GM21360 (cell line): ENCODE data around the gene S100A16.

Source experiments
- ATAC-seq: cut with Tn5 transposase; IDR thresholded peaks from one replicate; pipeline ENCODE4 v1.9.1; 2021; ENCODE audit warnings: mild to moderate bottlenecking, moderate library complexity; ENCODE audit not compliant: unreplicated experiment

The S100A16 gene

DNA sequence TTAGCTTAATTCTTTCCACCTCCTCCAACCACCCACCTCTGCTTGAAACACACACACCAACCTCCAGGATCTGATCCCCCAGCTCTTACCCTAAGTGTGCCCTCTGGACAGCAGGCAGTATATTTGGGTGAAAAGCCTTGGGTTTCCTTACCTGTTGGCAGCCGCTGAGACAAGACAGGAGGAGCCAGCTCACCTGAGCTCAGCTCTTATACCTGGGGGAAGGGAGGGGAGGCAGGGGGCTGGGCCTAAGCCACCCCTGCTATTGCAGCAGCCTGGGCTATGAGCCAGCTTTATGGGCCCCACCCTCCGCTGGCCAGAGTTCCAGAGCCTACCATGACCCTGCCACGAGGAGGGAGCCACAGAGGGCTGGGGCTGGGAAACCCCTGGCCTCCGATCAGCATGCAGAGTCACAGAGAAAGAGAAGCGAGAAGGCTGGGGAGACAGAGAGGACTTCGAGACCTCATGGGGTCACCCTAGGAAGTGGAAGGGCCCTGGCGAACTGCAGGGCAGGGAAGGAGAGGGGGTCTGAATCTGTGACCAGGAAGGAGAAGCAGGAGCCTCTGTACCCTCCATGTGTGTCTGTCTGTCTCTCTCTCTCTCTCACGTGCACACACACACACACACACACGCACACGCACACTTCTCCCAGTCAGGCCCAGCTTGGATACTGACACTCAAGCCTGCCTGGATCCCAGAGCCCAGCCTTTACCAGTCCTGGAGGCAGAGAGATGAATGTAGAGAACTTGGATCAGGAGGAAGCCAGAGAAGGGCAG is 3.4 kb upstream of the S100A16 start, which contains the start of gene S100A14:
Gene S100A14, minus strand, starts transcription at position 182 of the 773 bp plus-strand sequence. CDS start 467 bp downstream, outside the sequence.
- no peak for ATAC-seq

DNA sequence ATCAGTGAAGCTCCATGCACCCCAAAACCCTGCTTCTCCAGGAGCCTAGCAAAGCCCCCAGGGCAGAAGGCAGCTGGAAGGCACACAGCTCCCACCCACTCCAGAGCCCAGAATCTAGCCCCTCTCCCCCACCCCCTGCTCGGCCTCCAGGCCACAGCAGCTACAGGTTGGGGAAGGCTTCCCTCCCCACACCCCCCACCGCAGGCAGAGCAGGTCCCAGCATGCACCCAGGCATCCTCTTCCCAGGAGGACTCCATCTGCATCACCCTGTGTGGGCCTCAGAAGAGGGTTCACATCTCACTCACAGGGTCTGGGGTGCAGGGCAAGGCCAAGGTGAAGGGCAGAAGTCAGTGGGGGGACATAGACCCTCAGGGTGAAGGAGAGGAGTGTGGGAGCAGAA is 2.5 kb upstream of the S100A16 start:
- ATAC-seq = no peak

DNA sequence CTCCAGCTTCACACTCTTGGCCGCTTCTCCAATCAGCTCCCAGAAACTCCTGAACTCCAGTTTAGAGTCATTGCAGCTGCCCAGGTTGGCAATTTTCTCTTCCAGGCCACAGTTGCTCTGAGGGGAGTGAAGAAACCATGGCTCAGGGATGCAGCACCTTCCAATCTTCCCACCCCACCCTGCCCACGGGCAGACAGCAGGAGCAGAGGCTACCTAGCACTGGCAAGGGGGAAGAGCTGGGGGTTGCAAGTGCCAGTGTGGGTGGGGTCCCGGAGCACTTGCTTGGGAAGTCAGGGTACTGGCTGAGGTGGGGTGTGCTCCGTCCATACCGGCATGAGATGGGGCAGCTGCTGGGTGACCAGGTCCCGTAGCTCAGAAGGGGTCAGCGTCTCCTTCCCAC is 2.0 kb upstream of the S100A16 start:
- ATAC-seq = no peak

DNA sequence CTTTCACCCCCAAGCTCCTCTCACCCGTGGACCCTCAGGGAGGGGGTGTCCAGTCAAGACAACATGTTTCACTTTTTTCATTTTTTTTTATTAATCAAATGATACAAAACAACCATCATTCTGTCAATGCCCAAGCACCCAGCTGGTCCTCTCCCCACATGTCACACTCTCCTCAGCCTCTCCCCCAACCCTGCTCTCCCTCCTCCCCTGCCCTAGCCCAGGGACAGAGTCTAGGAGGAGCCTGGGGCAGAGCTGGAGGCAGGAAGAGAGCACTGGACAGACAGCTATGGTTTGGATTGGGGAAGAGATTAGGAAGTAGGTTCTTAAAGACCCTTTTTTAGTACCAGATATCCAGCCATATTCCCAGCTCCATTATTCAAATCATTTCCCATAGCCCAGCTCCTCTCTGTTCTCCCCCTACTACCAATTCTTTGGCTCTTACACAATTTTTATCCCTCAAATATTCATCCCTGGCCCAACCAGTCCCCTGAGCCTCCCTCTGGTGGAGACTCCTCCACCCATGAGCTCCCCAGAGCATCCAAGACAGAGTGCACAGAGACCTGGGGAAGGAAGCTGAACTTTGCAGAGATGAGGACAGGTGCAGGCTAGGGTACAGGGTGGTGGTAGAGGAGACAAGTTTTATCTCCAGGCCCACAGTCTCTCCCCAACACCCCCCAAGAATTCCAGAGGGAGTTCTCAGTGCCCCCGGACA is 1.4 kb upstream of the S100A16 start:
- no peak for ATAC-seq

DNA sequence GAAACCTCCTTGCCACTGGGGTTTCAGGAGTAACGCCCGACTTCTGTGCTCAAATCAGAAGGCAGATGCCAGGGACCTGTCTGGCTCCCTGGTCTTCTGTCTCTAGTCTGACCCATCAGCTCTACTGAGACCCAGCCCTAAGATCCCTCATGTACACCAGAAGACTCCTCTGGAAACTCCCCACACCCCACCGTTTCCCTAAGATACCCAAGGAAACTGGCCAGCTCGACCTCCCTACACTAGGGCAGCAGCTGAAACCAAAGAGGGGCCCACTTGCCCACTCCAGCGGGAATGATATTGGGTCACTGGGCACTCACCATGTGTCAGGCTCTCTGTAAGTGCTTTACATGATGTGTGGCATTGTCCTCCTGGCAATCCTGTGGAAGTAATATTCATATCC is 469 bp upstream of the S100A16 start:
- ATAC-seq = no peak

DNA sequence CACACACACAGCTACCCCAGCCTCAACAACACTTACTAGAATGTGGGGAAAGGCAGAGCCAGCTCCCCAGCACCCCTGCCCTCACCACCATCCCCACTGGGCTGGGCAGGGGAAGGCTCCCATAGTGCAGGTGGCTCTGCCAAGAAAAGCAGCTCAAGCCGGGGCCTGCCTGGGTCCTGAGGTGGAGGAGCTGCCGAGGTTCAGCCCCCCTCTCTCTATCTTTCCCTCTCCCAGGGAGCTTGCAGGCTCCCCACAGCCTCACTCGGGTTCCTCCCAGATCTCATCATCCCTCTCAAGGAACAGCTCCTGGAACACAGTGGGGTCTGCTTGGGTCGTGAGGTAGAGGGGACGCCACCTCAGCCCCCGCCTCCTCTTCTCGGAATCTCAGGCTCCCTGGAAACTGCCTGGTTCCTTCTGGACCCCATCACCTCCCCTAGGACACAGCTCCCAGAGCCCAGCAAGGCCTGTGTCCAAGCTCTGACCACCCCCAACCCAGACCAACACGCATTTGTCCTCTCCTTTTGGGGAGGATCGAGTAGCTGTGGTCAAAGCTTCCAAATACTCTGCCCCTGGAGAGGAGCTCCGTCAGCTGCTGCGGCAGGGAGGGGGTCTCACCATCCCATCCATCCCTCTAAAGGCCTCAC is 704 bp downstream of the S100A16 start:
- ATAC-seq = no peak

DNA sequence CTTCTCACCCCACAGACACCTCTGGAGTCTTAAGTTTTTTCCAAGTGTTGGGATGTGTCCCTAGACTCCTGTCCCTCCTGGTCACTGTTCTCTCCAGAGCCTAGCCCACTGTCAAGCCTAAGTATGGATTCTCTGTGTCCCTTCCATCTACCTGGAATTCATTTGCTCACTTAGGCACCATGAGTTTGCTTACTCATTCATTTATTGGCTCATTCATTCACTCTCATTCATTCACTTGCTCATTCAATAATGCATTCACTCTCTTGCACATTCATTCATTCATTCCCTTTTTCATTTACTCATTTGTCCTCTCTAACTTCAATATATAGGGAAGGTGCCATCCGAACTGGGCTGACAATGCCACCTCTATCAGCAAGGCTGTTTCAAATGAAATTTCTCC is 1.6 kb downstream of the S100A16 start:
- ATAC-seq = no peak

DNA sequence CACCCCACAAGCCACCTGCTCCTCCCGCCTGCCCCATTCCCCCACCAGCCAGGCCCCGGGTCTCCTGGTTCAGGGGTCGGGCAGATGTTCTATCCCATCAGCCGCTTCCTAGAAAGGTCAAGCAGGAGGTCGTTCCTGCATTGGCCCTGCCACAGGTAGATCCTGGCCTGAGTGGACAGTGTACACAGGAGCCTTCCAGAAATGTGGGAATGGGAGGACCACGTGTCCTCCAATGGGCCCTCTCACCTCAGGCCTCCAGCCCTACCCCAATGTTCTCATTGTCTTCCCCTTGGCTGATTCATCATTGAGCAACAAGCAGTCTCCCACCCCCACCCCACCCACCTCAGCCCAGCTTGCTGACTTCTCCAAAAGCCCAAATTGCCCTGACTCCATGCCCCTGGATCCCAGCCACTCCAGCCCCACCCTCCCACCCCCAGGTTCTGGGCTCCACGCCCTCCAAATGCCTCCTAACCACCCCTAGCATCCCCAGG is 2.1 kb downstream of the S100A16 start:
- ATAC-seq = no peak

DNA sequence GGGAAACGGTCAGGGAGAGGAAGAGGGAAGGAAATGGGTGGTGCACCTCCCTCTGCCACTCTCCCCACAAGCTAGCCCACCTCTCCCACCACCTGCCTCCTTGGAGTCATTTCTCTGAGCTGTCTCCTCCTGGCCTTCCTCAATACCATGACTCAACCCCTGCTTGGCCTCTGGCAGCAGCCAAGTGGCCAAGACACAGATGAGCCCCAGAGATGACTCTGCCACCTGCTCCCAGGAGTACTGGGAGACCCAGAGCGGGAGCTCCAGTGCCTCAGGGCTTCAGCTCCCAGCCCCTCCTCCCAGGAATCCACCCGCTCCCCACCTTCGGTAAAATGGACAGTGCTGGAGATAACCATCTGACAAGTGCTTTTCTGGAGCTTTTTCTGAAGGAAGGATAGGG is 2.6 kb downstream of the S100A16 start:
- ATAC-seq = no peak

DNA sequence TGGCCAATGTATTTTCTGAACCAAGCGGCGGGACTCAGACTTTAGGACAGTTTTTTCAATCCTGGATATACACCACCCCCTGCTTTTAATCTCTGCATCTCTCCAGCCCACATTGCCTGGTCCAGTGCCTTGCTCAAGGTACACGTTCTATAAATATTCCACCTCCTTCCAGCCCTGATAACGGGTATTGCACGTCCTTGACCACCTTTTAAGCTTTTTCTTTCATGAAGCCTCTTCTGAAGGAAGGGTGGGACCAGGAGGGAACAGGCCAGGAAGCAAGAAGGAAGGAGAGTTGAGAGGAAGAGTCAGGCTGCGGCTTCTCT is 3.4 kb downstream of the S100A16 start:
- ATAC-seq = no peak

DNA sequence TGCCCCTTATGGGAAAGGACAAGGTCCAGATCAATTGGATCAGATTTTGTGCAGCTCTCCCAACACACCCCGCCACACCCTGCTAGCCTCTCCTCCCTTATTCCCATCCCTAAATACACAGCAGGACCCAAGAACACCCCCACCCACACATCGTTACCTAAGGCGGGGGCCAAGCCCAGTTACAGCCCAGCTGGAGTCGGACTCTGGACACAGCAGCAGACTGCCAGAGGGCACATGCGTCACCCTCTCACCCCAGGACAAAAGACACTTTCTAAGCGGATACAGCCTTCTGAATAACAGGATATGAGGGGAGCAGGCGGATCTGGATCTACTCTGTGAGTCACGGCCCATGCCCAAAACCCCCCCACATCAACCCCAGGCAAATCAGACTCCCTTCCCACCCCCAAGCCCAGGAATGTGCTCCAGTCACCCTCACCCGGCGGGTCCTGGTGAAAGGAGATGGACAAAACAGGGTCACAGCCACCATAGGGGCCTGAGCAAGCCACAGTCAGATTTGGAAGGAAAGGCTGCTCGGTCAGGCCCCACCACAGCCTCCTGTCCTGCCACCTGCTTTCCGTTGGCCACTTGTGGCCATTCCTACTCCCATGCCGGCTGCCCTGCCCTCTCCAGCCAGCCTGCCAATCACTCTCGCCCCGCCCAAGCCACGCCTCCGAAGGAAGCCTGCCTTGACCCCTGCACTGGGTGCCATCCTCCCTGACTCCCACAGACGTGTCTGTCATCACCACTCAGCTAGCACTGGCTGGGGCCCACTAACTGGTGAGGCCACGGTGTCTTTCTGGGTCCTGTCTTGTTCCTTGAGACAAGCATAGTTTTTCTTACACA is 4.0 kb downstream of the S100A16 start:
- ATAC-seq = no peak

DNA sequence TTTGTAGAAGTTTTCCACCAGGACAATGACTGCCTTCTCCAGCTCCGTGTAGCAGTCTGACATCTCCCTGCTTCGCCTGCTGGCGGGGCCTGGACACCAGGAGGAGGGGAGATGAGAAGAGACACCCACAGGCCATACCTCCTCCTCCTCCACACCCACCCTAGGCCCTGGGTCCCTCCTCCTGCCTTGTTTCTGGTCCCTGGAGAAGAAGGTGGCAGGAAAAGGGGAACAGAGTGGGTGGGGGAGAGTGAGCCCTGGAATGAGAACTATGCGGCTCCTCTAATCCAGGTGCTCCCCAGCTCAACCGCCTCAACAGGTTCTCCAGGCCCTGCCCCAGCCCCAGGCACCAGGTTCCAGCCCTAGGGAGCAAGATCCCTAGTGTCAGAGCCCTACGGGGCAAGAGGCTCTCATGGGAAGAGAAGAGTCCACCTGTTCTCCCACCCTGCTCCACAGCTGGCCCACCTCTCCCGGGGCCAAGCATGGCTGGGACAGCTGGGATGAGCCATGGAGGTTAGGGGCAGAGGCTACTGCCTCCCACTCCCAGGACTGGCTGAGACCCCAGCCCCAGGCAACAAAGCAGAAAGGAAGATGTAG is 4.8 kb downstream of the S100A16 start:
- ATAC-seq = no peak

DNA sequence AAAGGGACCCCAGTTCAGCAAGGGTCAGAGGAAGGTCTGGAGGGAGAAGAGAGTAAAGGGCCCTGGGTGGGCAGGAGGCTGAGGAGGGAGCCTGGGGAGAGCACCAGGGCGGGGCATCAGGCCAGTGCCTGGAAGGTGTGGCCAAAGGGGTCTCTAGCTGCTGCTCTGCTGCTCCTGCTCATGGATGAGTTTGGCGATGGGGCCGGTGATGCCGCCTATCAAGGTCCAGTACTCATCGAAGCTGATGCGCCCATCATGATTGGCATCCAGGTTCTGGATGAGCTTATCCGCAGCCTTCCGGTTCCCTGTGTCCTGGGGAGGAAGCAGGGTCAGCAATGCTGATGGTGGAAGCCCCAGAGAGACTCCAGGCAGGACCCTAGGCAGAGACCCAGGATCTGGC is 5.6 kb downstream of the S100A16 start:
- ATAC-seq = no peak

DNA sequence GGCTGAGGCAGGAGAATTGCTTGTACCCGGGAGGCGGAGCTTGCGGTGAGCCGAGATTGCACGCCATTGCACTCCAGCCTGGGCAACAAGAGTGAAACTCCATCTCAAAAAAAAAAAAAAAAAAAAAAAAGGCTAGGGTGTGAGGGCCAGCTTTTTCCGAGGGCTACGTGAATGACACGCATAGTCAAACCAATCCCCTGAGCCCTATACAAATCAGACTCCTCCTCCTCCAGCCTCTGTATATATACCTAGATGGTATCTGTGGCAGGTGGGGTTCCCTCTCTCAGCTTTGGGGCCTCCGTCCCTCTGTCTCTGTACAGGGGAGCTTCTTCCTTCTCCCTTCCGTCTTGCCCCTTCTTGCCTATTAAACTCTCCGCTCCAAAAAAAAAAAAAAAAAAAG is 6.7 kb downstream of the S100A16 start:
- no peak for ATAC-seq

DNA sequence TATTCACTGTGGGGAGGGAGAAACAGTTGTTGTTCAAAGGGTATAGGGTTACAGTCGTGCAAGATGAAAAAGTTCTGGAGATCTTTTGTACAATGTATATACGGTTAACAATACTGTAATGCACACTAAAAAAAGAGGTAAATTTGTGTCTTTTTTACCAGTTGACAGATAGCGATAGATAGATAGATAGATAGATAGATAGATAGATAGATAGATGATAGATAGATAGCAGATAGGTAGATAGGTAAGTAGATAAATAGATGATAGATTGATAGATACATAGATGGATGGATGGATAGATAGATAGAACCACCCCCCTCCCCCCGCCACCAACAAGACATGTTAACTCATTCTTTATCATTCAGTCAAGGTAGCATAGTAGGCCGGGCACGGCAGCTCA is 10.2 kb downstream of the S100A16 start:
- no peak for ATAC-seq

DNA sequence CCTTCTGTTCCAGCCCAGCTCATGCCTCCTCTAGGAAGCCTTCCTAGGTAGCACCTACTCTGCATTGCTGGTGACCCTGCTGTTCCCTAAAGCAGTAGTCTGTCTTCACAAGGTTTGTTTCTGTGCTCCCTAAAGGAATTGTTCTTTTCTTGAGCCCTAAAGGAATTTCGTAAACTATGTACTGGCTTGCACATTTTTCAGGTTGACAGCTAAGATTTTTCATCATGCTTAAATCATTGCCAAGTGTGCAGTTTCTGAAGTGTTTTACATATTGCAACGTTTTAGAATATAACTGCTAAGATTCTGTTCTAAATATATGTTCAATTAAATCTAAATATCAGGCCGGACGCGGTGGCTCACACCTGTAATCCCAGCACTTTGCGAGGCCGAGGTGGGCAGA is 13.1 kb downstream of the S100A16 start:
- no peak for ATAC-seq

DNA sequence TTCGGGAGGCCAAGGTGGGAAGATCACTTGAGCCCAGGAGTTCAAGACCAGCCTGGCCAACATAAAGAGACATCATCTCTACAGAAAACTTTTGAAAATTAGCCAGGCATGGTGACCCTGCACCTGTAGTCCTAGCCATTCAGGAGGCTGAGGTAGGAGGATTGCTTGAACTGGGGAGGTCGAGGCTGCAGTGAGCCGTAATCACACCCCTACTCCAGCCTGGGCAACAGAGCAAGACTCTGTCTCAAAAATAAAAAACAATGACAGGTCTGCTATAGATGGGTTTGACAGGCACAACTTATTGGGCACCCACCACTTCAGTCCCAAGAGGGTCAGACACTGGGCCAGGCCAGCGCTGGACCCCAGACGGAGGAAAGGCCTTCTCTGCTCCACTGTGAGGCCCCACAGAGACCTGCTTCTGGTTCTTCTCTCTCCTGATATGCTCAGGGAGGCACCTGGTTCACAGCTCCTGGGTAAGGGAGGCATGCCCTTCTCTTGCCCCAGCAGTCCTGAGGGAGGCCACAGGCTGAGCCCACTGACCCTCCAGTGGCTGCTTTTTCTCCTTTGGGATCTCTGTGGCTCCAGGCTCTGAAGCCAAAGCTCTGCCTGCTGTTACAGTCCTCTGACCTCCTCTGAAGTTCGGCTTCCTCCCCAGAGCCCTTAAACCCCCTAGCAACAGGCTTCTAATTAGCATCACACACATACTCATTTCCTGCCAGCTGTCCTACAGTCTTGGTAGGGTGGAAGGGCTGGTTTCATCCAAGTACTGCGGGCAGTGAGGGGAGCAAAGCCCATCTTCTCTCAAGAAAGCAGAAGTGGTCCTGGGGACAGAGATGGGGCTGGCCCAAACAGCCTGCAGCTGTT is 14.4 kb downstream of the S100A16 start:
- peak; percentile 86 for ATAC-seq

DNA sequence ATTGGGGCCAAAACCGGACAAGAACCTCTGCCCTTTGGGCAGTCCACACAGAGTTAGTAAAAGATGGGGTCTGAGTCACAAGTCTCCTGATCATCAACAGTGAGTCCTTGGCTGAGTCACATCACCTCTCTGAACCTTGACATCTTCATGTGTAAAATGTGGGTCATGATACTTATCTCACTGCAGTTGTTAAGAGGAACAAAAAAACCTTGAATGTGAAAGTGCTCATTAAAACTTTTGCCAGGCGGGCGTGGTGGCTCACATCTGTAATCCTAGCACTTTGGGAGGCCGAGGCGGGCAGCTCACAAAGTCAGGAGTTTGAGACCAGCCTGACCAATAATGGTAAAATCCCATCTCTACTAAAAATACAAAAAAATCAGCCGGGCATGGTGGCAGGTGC is 15.7 kb downstream of the S100A16 start:
- no peak for ATAC-seq

DNA sequence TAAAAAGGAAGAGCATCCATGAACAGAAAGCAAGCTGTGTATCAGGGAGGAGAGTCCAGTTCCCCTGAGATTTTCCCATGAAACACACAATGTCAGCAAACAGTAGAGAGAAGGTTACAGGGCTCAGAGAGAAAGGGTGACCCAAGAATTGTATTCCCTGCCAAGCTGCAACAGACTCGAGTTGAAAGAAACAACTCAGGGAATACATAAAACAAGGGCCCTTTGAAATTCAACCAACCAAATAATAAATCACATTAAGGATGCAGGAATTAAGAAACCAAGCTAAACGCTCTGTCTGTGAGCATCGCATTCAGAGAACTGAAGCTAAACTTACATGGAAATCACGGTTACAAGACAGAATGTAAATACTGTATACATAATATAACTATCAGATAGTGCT is 20.2 kb downstream of the S100A16 start:
- ATAC-seq = no peak

DNA sequence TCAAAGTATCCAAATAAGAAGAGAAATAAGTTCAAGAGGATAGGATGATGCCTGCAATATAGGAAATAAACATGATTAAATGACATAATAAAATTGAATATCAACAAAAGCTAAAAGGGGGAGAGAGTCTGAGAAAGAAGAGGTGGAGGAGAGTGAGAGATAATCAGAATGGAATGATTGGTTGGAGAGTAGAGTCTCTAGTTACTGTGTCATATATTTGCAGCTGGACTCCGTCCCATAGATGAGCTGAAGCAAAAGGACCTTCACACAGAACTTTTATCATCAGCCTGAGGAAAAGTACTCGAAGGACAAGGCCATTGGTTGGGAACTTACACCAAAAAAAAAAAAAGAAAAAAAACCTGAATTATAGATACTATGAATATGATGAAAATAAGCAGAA is 24.5 kb downstream of the S100A16 start:
- ATAC-seq = no peak
